ENCODE measurements around the gene CASP6. TPM values are rescaled to one million over a fixed set of nuclear protein-coding genes. Genes with fewer than 3 reads are reported as not detected.
A peak's percentile ranks its signal among the peaks of the same experiment; 100 is the strongest.

Gene CASP6
- total RNA-seq = 10 to 100 TPM; 16.3 to 26.8 (median 19.2) TPM

DNA sequence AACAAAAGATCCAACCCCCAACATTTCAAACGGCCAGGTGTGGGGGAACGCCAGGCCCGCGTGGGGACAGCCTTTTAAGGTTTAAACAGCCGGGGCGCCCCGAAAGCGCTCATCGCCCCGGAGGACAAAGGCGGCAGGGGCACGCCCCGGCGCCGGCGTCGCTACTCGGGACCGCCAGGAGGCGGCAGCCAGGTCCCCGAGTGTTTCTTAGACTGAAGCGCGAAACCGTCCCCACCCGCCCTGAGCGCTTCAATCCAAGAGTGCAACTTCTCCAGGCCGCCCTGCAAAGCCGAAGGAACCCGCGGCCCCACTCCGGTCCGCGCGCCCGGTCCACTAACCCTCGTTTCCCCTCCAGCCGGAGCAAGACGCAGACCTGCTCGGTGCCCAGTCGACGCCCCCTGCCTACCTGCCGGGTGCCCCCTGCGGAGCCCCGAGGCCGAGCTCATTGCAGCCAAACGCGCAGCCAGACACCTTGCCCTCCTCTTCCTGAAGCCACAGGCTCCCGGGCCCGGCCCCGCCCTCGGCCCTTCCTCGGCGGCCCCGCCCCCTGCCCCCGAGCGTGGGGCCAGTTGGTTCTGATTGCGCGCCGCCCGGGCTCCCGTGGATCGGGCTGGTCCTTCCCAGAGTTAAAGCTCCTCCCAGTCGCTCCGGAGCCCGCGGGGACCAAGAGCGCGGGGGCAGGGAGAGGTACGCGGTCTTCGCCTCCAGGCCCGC lies at the start of gene CASP6:
Gene CASP6 (minus strand): TSS at position 496 of the 714 bp plus-strand sequence. CDS start 50 bp downstream, at position 446.
- TF ChIP-seq EP300 (IDR thresholded peaks at IDR 0.05) (no peak), POLR2A (IDR thresholded peaks at IDR 0.05; ENCODE audit: low read depth) (no peak), POLR2AphosphoS5 (IDR thresholded peaks at IDR 0.05) (peak; percentile 71 to 75)
- TF ChIP-seq, protein P1, sequence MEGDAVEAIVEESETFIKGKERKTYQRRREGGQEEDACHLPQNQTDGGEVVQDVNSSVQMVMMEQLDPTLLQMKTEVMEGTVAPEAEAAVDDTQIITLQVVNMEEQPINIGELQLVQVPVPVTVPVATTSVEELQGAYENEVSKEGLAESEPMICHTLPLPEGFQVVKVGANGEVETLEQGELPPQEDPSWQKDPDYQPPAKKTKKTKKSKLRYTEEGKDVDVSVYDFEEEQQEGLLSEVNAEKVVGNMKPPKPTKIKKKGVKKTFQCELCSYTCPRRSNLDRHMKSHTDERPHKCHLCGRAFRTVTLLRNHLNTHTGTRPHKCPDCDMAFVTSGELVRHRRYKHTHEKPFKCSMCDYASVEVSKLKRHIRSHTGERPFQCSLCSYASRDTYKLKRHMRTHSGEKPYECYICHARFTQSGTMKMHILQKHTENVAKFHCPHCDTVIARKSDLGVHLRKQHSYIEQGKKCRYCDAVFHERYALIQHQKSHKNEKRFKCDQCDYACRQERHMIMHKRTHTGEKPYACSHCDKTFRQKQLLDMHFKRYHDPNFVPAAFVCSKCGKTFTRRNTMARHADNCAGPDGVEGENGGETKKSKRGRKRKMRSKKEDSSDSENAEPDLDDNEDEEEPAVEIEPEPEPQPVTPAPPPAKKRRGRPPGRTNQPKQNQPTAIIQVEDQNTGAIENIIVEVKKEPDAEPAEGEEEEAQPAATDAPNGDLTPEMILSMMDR (IDR thresholded peaks at IDR 0.05) = peak; percentile 54 to 81 (median 63)
- peak; percentile 94 for DNase-seq (ENCODE audit: extremely low spot score)
- Histone ChIP-seq H3K4me3 (peak within 1 kb of the TSS; percentile 61 to 86 (median 78)), H3K27me3 (no peaks in the 10 kb centered on the region), H3K9me3 (no peaks in the 10 kb centered on the region), H3K36me3 (peaks cover 0 to 9% (median 5%) of the 10 kb centered on the region in 4 donors), H3K4me1 (peaks cover 11 to 28% (median 23%) of the 10 kb centered on the region in 4 donors), H3K27ac (replicated peaks in 1 of 4) (peak within 1 kb of the TSS; percentile 75 to 91 (median 86))
- intact Hi-C loops (cut with DNase I) = loop anchor here (2.0 to 10.0 kb wide), 3 partner anchors 26 to 278 kb away; partner anchors contain the start of gene GAR1
- 0% methylated on average over 3 of the region's 72 CpGs for WGBS

DNA sequence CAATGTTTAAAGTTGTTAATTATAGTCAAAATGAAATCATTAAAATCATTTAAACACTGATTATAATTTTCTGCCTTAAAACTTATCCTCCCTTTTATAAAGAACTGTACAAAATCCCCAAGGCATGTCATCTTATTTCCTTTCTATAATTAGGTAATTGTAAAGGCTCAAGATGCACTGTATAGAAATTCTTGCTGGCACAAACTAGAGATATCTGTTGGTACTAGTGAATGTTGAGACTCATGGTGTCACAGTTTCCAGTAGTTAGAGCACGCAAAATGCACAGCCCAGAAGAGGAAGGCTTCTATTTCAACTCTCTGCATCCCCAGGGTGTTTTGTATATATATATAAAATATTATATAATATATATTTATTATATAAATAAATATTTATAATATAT lies 49.3 kb upstream of the CASP6 start:
- H3K36me3 ChIP-seq = no peaks in the 10 kb centered on the region
- H3K27ac ChIP-seq (replicated peaks in 1 of 4) = no peak overlapping the region
- H3K9me3 ChIP-seq = no peaks in the 10 kb centered on the region
- H3K4me3 ChIP-seq = no peak overlapping the region
- 0% methylated on average over 1 of the region's 1 CpG for WGBS
- DNase-seq (ENCODE audit: extremely low spot score) = no peak
- TF ChIP-seq EP300 (IDR thresholded peaks at IDR 0.05) (no peak), POLR2AphosphoS5 (IDR thresholded peaks at IDR 0.05) (no peak), POLR2A (IDR thresholded peaks at IDR 0.05; ENCODE audit: low read depth) (no peak)
- TF ChIP-seq, protein P1 (IDR thresholded peaks at IDR 0.05) = no peak
- no peaks in the 10 kb centered on the region for H3K4me1 ChIP-seq
- intact Hi-C loops (cut with DNase I) = no loop called here
- H3K27me3 ChIP-seq = no peaks in the 10 kb centered on the region

DNA sequence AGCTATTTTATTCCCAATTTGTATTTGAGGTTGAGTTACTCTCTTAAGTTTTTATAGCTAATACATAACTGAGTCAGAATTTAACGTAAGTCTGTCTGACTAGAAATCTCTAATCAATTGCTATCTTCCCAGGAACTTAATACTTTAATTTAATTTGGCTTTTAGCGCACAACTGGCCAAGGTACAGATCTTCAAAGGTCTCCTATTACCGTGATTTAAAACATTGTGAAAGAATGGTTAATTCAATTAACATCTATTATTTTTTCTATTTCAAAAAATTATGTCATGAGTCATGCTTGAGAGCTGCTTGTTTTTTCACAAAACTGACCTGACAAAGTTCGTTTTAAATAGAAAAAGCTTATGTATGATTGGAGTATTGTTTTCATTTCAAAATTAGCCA lies 48.6 kb upstream of the CASP6 start:
- no peaks in the 10 kb centered on the region for H3K4me1 ChIP-seq
- no peak for DNase-seq (ENCODE audit: extremely low spot score)
- no peak overlapping the region for H3K27ac ChIP-seq (replicated peaks in 1 of 4)
- H3K4me3 ChIP-seq = no peak overlapping the region
- no peaks in the 10 kb centered on the region for H3K9me3 ChIP-seq
- 88% methylated on average over 4 of the region's 4 CpGs for WGBS
- intact Hi-C loops (cut with DNase I) = no loop called here
- TF ChIP-seq, protein P1 (IDR thresholded peaks at IDR 0.05) = no peak
- TF ChIP-seq EP300 (IDR thresholded peaks at IDR 0.05) (no peak), POLR2AphosphoS5 (IDR thresholded peaks at IDR 0.05) (no peak), POLR2A (IDR thresholded peaks at IDR 0.05; ENCODE audit: low read depth) (no peak)
- H3K36me3 ChIP-seq = no peaks in the 10 kb centered on the region
- H3K27me3 ChIP-seq = no peaks in the 10 kb centered on the region

DNA sequence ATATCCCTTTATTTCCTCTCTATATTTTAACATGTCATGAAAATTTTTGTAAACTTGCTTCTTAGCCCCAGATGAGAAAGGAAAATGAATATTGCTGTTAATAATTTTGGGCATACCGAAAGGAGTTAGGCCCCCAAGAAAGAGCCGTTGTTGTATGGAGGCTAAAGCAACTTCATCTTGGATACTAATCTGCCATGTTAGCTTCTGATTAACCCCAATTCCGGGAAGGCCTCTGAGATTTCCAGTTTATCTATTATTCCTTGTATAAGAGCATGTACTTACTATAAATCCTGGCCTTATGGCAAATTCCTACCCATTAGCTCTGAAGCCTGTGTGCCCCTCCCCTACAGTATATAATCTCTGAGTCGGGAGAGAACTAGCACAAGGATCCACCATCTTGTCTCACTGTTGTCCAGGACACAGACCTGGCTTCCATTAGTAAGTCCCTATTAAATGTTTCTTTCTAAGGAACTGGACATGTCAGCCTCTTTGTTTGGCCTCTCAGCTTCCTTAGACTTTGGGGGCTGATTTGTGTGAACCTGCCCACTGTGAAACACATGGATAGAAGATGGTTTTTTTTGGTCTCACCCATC lies 47.5 kb upstream of the CASP6 start:
- intact Hi-C loops (cut with DNase I) = no loop called here

More for the DNA sequence above, 47.5 kb upstream of the CASP6 start:
- Histone ChIP-seq H3K27ac (replicated peaks in 1 of 4) (no peak overlapping the region), H3K4me3 (no peak overlapping the region), H3K27me3 (no peaks in the 10 kb centered on the region), H3K36me3 (no peaks in the 10 kb centered on the region), H3K9me3 (no peaks in the 10 kb centered on the region), H3K4me1 (no peaks in the 10 kb centered on the region)
- WGBS = 93% methylated on average over 4 of the region's 4 CpGs
- TF ChIP-seq EP300 (IDR thresholded peaks at IDR 0.05) (no peak), POLR2AphosphoS5 (IDR thresholded peaks at IDR 0.05) (no peak), POLR2A (IDR thresholded peaks at IDR 0.05; ENCODE audit: low read depth) (no peak)
- TF ChIP-seq, protein P1 (IDR thresholded peaks at IDR 0.05) = no peak
- no peak for DNase-seq (ENCODE audit: extremely low spot score)

All from esophagus muscularis mucosa (tissue), 4 donors.